GM23248 (cell line): ENCODE data around the gene TENM4. TPM values are rescaled to one million over a fixed set of nuclear protein-coding genes. Genes with fewer than 3 reads are reported as not detected.

Experiments
- DNase-seq: peaks from one replicate; pipeline ENCODE4 v3.0.0-alpha.2; 2015
- H2AFZ ChIP-seq: fragments of 200-600 bp; sonication (generic); 2 replicates; pipeline ENCODE4 v1.6.1; 2016; ENCODE audit warnings: antibody characterized with exemption
- H3F3A ChIP-seq: fragments of 200-600 bp; sonication (generic); 2 replicates; pipeline ENCODE4 v1.6.1; 2016; ENCODE audit warnings: mild to moderate bottlenecking, antibody characterized with exemption, mixed run types; ENCODE audit not compliant: insufficient read depth
- H3K27ac ChIP-seq: fragments of 200-600 bp; sonication (generic); 2 replicates; pipeline ENCODE4 v1.5.1; 2016; ENCODE audit warnings: mild to moderate bottlenecking
- H3K27me3 ChIP-seq: fragments of 200-600 bp; sonication (generic); replicated peaks from 2 replicates; pipeline ENCODE4 v1.6.1; 2016; ENCODE audit warnings: mild to moderate bottlenecking; ENCODE audit not compliant: insufficient read depth
- H3K36me3 ChIP-seq: fragments of 200-600 bp; sonication (generic); 2 replicates; pipeline ENCODE4 v1.6.1; 2016; ENCODE audit warnings: low read depth, mild to moderate bottlenecking
- H3K4me1 ChIP-seq: fragments of 200-600 bp; sonication (generic); 2 replicates; pipeline ENCODE4 v1.6.1; 2016; ENCODE audit warnings: mild to moderate bottlenecking; ENCODE audit not compliant: insufficient read depth
- H3K4me2 ChIP-seq: fragments of 200-600 bp; sonication (generic); one replicate; pipeline ENCODE4 v1.6.1; 2016; ENCODE audit warnings: mild to moderate bottlenecking; ENCODE audit not compliant: unreplicated experiment
- H3K4me3 ChIP-seq: fragments of 200-600 bp; sonication (generic); 2 replicates; pipeline ENCODE4 v1.5.1; 2016; ENCODE audit warnings: mild to moderate bottlenecking
- H3K79me2 ChIP-seq: fragments of 200-600 bp; sonication (generic); 2 replicates; pipeline ENCODE4 v1.6.1; 2016; ENCODE audit warnings: mild to moderate bottlenecking; ENCODE audit not compliant: insufficient read depth
- H3K9ac ChIP-seq: fragments of 200-600 bp; sonication (generic); 2 replicates; pipeline ENCODE4 v1.6.1; 2016; ENCODE audit warnings: mild to moderate bottlenecking
- H3K9me2 ChIP-seq: fragments of 200-600 bp; sonication (generic); 2 replicates; pipeline ENCODE4 v1.6.1; 2016; ENCODE audit warnings: mixed run types, mild to moderate bottlenecking, moderate library complexity; ENCODE audit not compliant: insufficient read depth
- H3K9me3 ChIP-seq: fragments of 200-600 bp; sonication (generic); one replicate; pipeline ENCODE4 v1.6.1; 2017; ENCODE audit warnings: low read depth
- H4K20me1 ChIP-seq: fragments of 200-600 bp; sonication (generic); 2 replicates; pipeline ENCODE4 v1.6.0; 2016; ENCODE audit not compliant: insufficient read depth
- EZH2 ChIP-seq: fragments of 200-600 bp; sonication (generic); IDR thresholded peaks from 2 replicates; pipeline ENCODE4 v1.6.1; 2018; ENCODE audit warnings: antibody characterized with exemption, mild to moderate bottlenecking; ENCODE audit not compliant: insufficient read depth, poor library complexity, severe bottlenecking
- EZH2phosphoT487 ChIP-seq: fragments of 200-600 bp; sonication (generic); IDR thresholded peaks from 2 replicates; pipeline ENCODE4 v1.6.1; 2018; ENCODE audit warnings: antibody characterized with exemption, moderate library complexity, mild to moderate bottlenecking, low read depth; ENCODE audit not compliant: insufficient read depth
- WGBS, 2 experiments: methylation state at CpG; one replicate each; pipeline ENCODE4 v1.1.6; 2015 to 2017; ENCODE audit warnings: low lambda C conversion rate in 2 of 2, low coverage in 1 of 2; ENCODE audit errors: missing lambda C conversion rate in 2 of 2; 5-methylcytosine and 5-hydroxymethylcytosine counted together
- in situ Hi-C: fragments of 300-500 bp; cut with MboI; formaldehyde crosslinking; loops from 2 replicates; pipeline ENCODE4 v1.15.0; 2020
- polyA plus RNA-seq: library from polyadenylated mRNA; unstranded; fragments of >200 nt; fragmentation: Nextera tagmentation; extraction: Ambion mirVana; gene quantifications from 2 replicates; pipeline ENCODE4 v1.2.1, GENCODE V29; 2016
- total RNA-seq: library from RNA; depleted of rRNA; stranded (reverse); fragments of >200 nt; shearing (Covaris generic); gene quantifications from 2 replicates; pipeline ENCODE4 v1.2.3, GENCODE V29; 2014

Gene TENM4
- total and polyA plus RNA-seq, 2 experiments from 2014 or later: 0.11 to 0.48 TPM

- Histone ChIP-seq H3K9me2 (no peaks in the 10 kb centered on the region), H3K36me3 (no peaks in the 10 kb centered on the region), H3K27ac (peak overlapping the region; percentile 67), H3K9ac (no peak overlapping the region), H3K27me3 (no peaks in the 10 kb centered on the region), H3F3A (peaks cover 13% of the 10 kb centered on the region), H3K4me1 (peaks cover 18% of the 10 kb centered on the region), H3K4me3 (no peak overlapping the region), H2AFZ (no peak overlapping the region), H3K79me2 (no peaks in the 10 kb centered on the region), H3K9me3 (no peaks in the 10 kb centered on the region), H4K20me1 (no peaks in the 10 kb centered on the region), H3K4me2 (no peak overlapping the region)
- WGBS, 2 experiments: 50 to 55% methylated on average over 11 of the region's 11 CpGs
- TF ChIP-seq EZH2phosphoT487 (no peak), EZH2 (no peak)
- DNase-seq: peak; percentile 78
- in situ Hi-C loops: no loop called here
Observed at GRCh38 chr11:79236541-79236971, 204.3 kb downstream of the TENM4 start.

- Histone ChIP-seq H3K4me3 (no peak overlapping the region), H3F3A (peaks cover 13% of the 10 kb centered on the region), H3K36me3 (no peaks in the 10 kb centered on the region), H3K4me1 (peaks cover 18% of the 10 kb centered on the region), H3K9ac (no peak overlapping the region), H3K27me3 (no peaks in the 10 kb centered on the region), H3K4me2 (no peak overlapping the region), H3K9me3 (no peaks in the 10 kb centered on the region), H3K27ac (no peak overlapping the region), H2AFZ (no peak overlapping the region), H3K79me2 (no peaks in the 10 kb centered on the region), H3K9me2 (no peaks in the 10 kb centered on the region), H4K20me1 (no peaks in the 10 kb centered on the region)
- WGBS, 2 experiments: 83 to 84% methylated on average over 6 of the region's 6 CpGs
- in situ Hi-C loops: no loop called here
- TF ChIP-seq EZH2: no peak
- TF ChIP-seq EZH2phosphoT487: no peak
- DNase-seq: no peak
Observed at GRCh38 chr11:79235696-79236095, 205.1 kb downstream of the TENM4 start.

GRCh38 chr11:79232346-79232745 lies 208.5 kb downstream of the TENM4 start:
- TF ChIP-seq EZH2: no peak
- no peaks in the 10 kb centered on the region for H3K36me3 ChIP-seq
- no peaks in the 10 kb centered on the region for H3K9me3 ChIP-seq
- no peaks in the 10 kb centered on the region for H3K79me2 ChIP-seq
- H2AFZ ChIP-seq: no peak overlapping the region
- H3K9ac ChIP-seq: no peak overlapping the region
- H3K9me2 ChIP-seq: no peaks in the 10 kb centered on the region
- no peaks in the 10 kb centered on the region for H4K20me1 ChIP-seq
- H3K4me2 ChIP-seq: no peak overlapping the region
- no peak overlapping the region for H3K4me3 ChIP-seq
- in situ Hi-C loops: no loop called here
- peaks cover 11% of the 10 kb centered on the region for H3K4me1 ChIP-seq
- peak; percentile 10 for DNase-seq
- no peak overlapping the region for H3K27ac ChIP-seq
- peaks cover 8% of the 10 kb centered on the region for H3F3A ChIP-seq
- 54 to 61% methylated on average over 5 of the region's 5 CpGs for WGBS, 2 experiments
- no peaks in the 10 kb centered on the region; the same call in 1 of the 2 replicates for H3K27me3 ChIP-seq

- WGBS, 2 experiments: 86 to 100% methylated on average over 1 of the region's 1 CpG
- no peaks in the 10 kb centered on the region for H3K36me3 ChIP-seq
- TF ChIP-seq EZH2: no peak
- TF ChIP-seq EZH2phosphoT487: no peak
- no peaks in the 10 kb centered on the region for H3K79me2 ChIP-seq
- no peak overlapping the region for H3K4me3 ChIP-seq
- H3K27ac ChIP-seq: no peak overlapping the region
- no peaks in the 10 kb centered on the region for H3F3A ChIP-seq
- in situ Hi-C loops: no loop called here
- no peak overlapping the region for H3K9ac ChIP-seq
- no peaks in the 10 kb centered on the region for H3K9me2 ChIP-seq
- H3K4me1 ChIP-seq: no peaks in the 10 kb centered on the region
- DNase-seq: no peak
- no peaks in the 10 kb centered on the region for H3K9me3 ChIP-seq
- H2AFZ ChIP-seq: no peak overlapping the region
- H3K4me2 ChIP-seq: no peak overlapping the region
- H4K20me1 ChIP-seq: no peaks in the 10 kb centered on the region
- no peaks in the 10 kb centered on the region; the same call in 1 of the 2 replicates for H3K27me3 ChIP-seq
Observed at GRCh38 chr11:79229047-79229446, 211.8 kb downstream of the TENM4 start.
